ENCODE measurements around the gene DDX60.

DDX60 gene

DNA sequence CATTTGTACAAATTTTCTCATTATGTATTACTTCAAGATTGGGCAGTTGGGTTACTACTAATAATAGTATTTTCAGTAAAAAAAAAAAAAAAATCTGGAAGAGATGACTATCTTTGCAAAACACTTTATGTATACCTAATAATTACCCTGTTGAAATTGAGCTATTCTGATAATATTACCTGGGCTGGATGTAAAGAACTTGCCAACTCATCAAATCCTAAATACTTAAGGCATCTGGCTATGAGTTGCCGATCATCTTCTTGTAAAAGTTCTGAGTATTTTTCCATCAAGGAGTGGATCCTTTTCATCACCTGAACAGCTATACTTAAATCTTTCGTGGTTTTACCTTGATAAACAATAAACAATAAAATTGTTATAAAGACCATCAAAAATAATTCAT, 42.7 kb downstream of the DDX60 start:
- no peaks in the 10 kb centered on the region for H3K4me1 Mint-ChIP-seq
- no peaks in the 10 kb centered on the region for H3K9me3 Mint-ChIP-seq
- H3K4me3 Mint-ChIP-seq: no peak overlapping the region
- no peak overlapping the region for H3K27ac Mint-ChIP-seq
- no peak for DNase-seq
- H3K27me3 Mint-ChIP-seq (ENCODE audit: low read depth, poor library complexity): no peaks in the 10 kb centered on the region
- no peaks in the 10 kb centered on the region for H3K36me3 Mint-ChIP-seq (ENCODE audit: low read depth)
- TF ChIP-seq, protein P1, sequence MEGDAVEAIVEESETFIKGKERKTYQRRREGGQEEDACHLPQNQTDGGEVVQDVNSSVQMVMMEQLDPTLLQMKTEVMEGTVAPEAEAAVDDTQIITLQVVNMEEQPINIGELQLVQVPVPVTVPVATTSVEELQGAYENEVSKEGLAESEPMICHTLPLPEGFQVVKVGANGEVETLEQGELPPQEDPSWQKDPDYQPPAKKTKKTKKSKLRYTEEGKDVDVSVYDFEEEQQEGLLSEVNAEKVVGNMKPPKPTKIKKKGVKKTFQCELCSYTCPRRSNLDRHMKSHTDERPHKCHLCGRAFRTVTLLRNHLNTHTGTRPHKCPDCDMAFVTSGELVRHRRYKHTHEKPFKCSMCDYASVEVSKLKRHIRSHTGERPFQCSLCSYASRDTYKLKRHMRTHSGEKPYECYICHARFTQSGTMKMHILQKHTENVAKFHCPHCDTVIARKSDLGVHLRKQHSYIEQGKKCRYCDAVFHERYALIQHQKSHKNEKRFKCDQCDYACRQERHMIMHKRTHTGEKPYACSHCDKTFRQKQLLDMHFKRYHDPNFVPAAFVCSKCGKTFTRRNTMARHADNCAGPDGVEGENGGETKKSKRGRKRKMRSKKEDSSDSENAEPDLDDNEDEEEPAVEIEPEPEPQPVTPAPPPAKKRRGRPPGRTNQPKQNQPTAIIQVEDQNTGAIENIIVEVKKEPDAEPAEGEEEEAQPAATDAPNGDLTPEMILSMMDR (IDR thresholded peaks at IDR 0.05): no peak

DNA sequence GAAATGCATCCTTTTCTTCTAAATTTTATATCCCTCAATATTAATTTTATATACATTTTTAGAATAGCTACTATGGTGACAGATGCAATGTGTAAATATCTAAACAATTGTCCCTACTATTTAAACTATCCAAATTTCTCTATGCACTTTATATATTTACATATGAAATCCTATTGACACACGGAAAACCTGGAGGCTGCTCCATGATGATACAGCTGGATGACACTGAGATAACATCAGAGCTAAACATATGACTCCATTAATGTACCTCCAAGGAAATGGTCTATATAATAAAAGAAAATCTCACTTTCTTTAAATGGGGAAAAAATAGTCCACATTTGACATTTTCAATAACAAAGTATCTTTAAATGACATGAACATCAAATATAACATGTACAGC, 43.7 kb downstream of the DDX60 start:
- DNase-seq: no peak
- H3K9me3 Mint-ChIP-seq: no peaks in the 10 kb centered on the region
- no peak overlapping the region for H3K4me3 Mint-ChIP-seq
- no peaks in the 10 kb centered on the region for H3K36me3 Mint-ChIP-seq (ENCODE audit: low read depth)
- TF ChIP-seq, protein P1 (IDR thresholded peaks at IDR 0.05): no peak
- no peaks in the 10 kb centered on the region for H3K4me1 Mint-ChIP-seq
- H3K27ac Mint-ChIP-seq: no peak overlapping the region
- no peaks in the 10 kb centered on the region for H3K27me3 Mint-ChIP-seq (ENCODE audit: low read depth, poor library complexity)

DNA sequence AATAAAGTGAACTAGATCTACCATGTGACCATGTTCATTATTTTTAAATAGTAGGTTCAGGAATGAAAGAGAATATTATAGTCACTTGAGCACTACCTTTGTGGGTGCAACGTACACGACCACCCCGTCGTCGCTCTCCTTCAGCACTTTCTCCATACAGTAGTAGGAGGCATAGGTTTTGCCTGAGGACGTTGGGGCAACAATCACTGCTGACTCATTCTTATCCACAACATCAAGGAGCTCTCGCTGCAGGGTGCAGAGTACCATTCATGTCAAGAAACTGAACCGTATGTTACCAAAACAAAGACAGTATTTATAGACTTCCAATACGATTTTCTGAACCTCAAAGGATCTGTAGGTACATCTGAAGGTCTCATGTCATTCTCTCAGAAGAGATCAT, 44.7 kb downstream of the DDX60 start:
- H3K36me3 Mint-ChIP-seq (ENCODE audit: low read depth): no peaks in the 10 kb centered on the region
- DNase-seq: no peak
- no peaks in the 10 kb centered on the region for H3K27me3 Mint-ChIP-seq (ENCODE audit: low read depth, poor library complexity)
- no peaks in the 10 kb centered on the region for H3K9me3 Mint-ChIP-seq
- no peak overlapping the region for H3K4me3 Mint-ChIP-seq
- H3K27ac Mint-ChIP-seq: no peak overlapping the region
- H3K4me1 Mint-ChIP-seq: no peaks in the 10 kb centered on the region
- TF ChIP-seq, protein P1 (IDR thresholded peaks at IDR 0.05): no peak

DNA sequence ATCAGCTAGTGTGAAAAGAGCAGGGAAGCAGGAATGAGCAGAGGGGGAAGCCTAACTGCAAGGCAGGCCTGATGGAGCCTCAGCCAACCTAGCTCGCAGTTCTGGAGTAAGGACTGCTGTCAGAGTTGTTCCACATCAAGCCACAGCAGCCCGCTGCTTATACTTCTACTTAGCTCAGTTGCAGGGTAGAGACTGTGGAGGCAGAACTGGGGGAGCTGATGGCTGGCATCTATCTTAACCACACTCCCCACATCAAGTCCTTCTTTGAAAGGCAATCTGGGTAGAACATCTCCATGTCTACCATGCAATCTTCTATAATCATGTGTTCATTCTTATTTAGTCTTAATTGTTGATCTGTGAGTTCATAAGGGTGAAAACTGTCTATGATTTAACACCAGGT, 46.1 kb downstream of the DDX60 start:
- H3K36me3 Mint-ChIP-seq (ENCODE audit: low read depth): no peaks in the 10 kb centered on the region
- no peaks in the 10 kb centered on the region for H3K27me3 Mint-ChIP-seq (ENCODE audit: low read depth, poor library complexity)
- H3K4me3 Mint-ChIP-seq: no peak overlapping the region
- DNase-seq: no peak
- H3K9me3 Mint-ChIP-seq: no peaks in the 10 kb centered on the region
- TF ChIP-seq, protein P1 (IDR thresholded peaks at IDR 0.05): no peak
- no peaks in the 10 kb centered on the region for H3K4me1 Mint-ChIP-seq
- H3K27ac Mint-ChIP-seq: no peak overlapping the region

DNA sequence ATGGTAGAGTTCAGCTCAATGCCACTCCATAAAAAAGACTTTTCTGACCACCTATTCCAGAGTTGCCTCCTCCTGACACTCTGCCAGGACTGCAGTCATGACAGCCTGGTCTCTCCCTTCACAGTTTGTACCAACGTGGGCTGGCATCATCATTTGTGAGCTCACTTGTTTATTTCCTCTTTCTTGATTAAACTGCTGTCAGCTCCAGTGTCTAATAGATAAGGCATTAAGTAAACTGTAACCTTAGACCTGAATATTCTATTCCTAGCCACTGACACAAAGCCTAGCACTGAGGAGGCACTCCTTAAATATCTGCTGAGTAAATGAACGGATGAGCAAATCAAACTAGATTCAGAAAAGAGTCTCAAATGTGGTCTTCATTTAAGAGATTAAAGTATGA, 48.7 kb downstream of the DDX60 start:
- Mint-ChIP-seq H3K4me3 (no peak overlapping the region), H3K4me1 (no peaks in the 10 kb centered on the region), H3K27ac (peak overlapping the region; percentile 23), H3K27me3 (ENCODE audit: low read depth, poor library complexity) (no peaks in the 10 kb centered on the region), H3K36me3 (ENCODE audit: low read depth) (no peaks in the 10 kb centered on the region), H3K9me3 (no peaks in the 10 kb centered on the region)
- TF ChIP-seq, protein P1 (IDR thresholded peaks at IDR 0.05): no peak
- DNase-seq: no peak

DNA sequence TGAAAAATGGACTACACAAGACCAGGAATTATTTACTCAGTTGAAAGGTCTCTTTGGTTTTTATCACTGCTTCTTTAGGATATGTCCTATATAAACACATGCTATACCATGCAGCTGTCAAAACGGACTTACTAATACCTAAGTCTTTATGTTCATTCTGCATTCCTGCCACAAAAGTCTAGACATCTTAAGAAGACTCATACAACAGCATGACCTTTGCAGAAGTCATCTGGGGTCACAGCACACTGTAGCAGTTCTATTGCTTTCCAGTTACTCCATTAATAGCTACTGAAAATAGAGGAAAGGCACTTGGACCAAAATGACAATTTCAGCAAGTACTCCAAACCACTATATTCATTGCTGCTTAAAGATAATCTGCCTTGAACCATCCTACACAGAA, 53.2 kb downstream of the DDX60 start:
- TF ChIP-seq, protein P1 (IDR thresholded peaks at IDR 0.05): no peak
- no peak for DNase-seq
- Mint-ChIP-seq H3K9me3 (no peaks in the 10 kb centered on the region), H3K4me3 (no peak overlapping the region), H3K4me1 (no peaks in the 10 kb centered on the region), H3K27me3 (ENCODE audit: low read depth, poor library complexity) (no peaks in the 10 kb centered on the region), H3K27ac (no peak overlapping the region), H3K36me3 (ENCODE audit: low read depth) (no peaks in the 10 kb centered on the region)

All from nephron progenitor cell (in vitro differentiated cells).